Measurements from ENCODE around the gene THOC7. TPM values are rescaled to one million over a fixed set of nuclear protein-coding genes. Genes with fewer than 3 reads are reported as not detected.

Gene THOC7
- total RNA-seq, 2 donors from 2014 or later = 38.0 to 68.9 TPM

GRCh38 chr3:63872135-63872924 lies 8.7 kb upstream of the THOC7 start:
- TF ChIP-seq CTCF (IDR thresholded peaks at IDR 0.05) = no peak
- ATAC-seq (ENCODE audit: insufficient number of reproducible peaks, low FRiP score, low read depth) = no peak
- no peaks in the 10 kb centered on the region for H3K36me3 ChIP-seq
- no peak for DNase-seq (ENCODE audit: low spot score)
- H3K27me3 ChIP-seq (replicated peaks; ENCODE audit: insufficient read depth) = no peaks in the 10 kb centered on the region
- H3K27ac ChIP-seq = no peak overlapping the region
- H3K9me3 ChIP-seq = no peaks in the 10 kb centered on the region
- H3K4me1 ChIP-seq (ENCODE audit: control insufficient read depth in 1 of 2, low read depth in 2 of 2) = peaks cover 14 to 36% of the 10 kb centered on the region in 2 donors
- no peak overlapping the region for H3K4me3 ChIP-seq

GRCh38 chr3:63870615-63871005 lies 7.0 kb upstream of the THOC7 start:
- no peak overlapping the region for H3K27ac ChIP-seq
- ATAC-seq (ENCODE audit: insufficient number of reproducible peaks, low FRiP score, low read depth) = no peak
- no peaks in the 10 kb centered on the region for H3K27me3 ChIP-seq (replicated peaks; ENCODE audit: insufficient read depth)
- no peak for DNase-seq (ENCODE audit: low spot score)
- no peaks in the 10 kb centered on the region for H3K9me3 ChIP-seq
- H3K4me1 ChIP-seq (ENCODE audit: control insufficient read depth in 1 of 2, low read depth in 2 of 2) = peaks cover 9 to 23% of the 10 kb centered on the region in 2 donors
- TF ChIP-seq CTCF (IDR thresholded peaks at IDR 0.05) = no peak
- no peak overlapping the region for H3K4me3 ChIP-seq
- H3K36me3 ChIP-seq = no peaks in the 10 kb centered on the region

GRCh38 chr3:63869940-63870614 lies 6.5 kb upstream of the THOC7 start:
- no peaks in the 10 kb centered on the region for H3K27me3 ChIP-seq (replicated peaks; ENCODE audit: insufficient read depth)
- DNase-seq (ENCODE audit: low spot score) = no peak
- no peaks in the 10 kb centered on the region for H3K36me3 ChIP-seq
- H3K9me3 ChIP-seq = no peaks in the 10 kb centered on the region
- H3K4me3 ChIP-seq = no peak overlapping the region
- no peak overlapping the region for H3K27ac ChIP-seq
- ATAC-seq (ENCODE audit: insufficient number of reproducible peaks, low FRiP score, low read depth) = no peak
- peaks cover 6 to 17% of the 10 kb centered on the region in 2 donors for H3K4me1 ChIP-seq (ENCODE audit: control insufficient read depth in 1 of 2, low read depth in 2 of 2)
- no peak for TF ChIP-seq CTCF (IDR thresholded peaks at IDR 0.05)

- Histone ChIP-seq H3K27ac (no peak overlapping the region), H3K9me3 (no peaks in the 10 kb centered on the region), H3K27me3 (replicated peaks; ENCODE audit: insufficient read depth) (no peaks in the 10 kb centered on the region), H3K4me1 (ENCODE audit: control insufficient read depth in 1 of 2, low read depth in 2 of 2) (peaks cover 14 to 25% of the 10 kb centered on the region in 2 donors), H3K36me3 (no peaks in the 10 kb centered on the region), H3K4me3 (no peak overlapping the region)
- no peak for TF ChIP-seq CTCF (IDR thresholded peaks at IDR 0.05)
- no peak for ATAC-seq (ENCODE audit: insufficient number of reproducible peaks, low FRiP score, low read depth)
- DNase-seq (ENCODE audit: low spot score) = no peak
These were observed 3.6 kb upstream of the THOC7 start for GRCh38 chr3:63867225-63867624.

- H3K36me3 ChIP-seq = no peaks in the 10 kb centered on the region
- peak overlapping the region in 1 of 2 donors; percentile 78 for H3K27ac ChIP-seq
- no peak for TF ChIP-seq CTCF (IDR thresholded peaks at IDR 0.05)
- H3K4me1 ChIP-seq (ENCODE audit: control insufficient read depth in 1 of 2, low read depth in 2 of 2) = peaks cover 14 to 16% of the 10 kb centered on the region in 2 donors
- H3K9me3 ChIP-seq = no peaks in the 10 kb centered on the region
- DNase-seq (ENCODE audit: low spot score) (no peak), ATAC-seq (ENCODE audit: insufficient number of reproducible peaks, low FRiP score, low read depth) (no peak)
- no peaks in the 10 kb centered on the region for H3K27me3 ChIP-seq (replicated peaks; ENCODE audit: insufficient read depth)
- peak overlapping the region; percentile 95 for H3K4me3 ChIP-seq
These were observed 1.3 kb upstream of the THOC7 start for GRCh38 chr3:63864965-63865327.

Measured in thoracic aorta (tissue), 2 donors.